AG09309 (cell line): ENCODE results near the gene TBC1D16.

Source experiments
- DNase-seq: peaks from one replicate; pipeline ENCODE4 v3.0.0-alpha.2; 2010; ENCODE audit warnings: low read depth
- H3K4me3 ChIP-seq: 2 replicates; pipeline ENCODE4 v1.5.1; 2011; ENCODE audit warnings: mild to moderate bottlenecking, low read depth, low read length, moderate library complexity; ENCODE audit not compliant: control insufficient read depth
- CTCF ChIP-seq: IDR thresholded peaks from 2 replicates; pipeline ENCODE4 v1.5.1; 2011; ENCODE audit warnings: mild to moderate bottlenecking, low read depth, low read length, inconsistent platforms; ENCODE audit not compliant: insufficient read depth, control insufficient read depth; ENCODE audit errors: missing control alignments

The TBC1D16 gene

GRCh38 chr17:80072410-80072809, 36.7 kb upstream of the TBC1D16 start:
- H3K4me3 ChIP-seq = no peak overlapping the region
- TF ChIP-seq CTCF = no peak
- no peak for DNase-seq

GRCh38 chr17:80071116-80071841, 35.6 kb upstream of the TBC1D16 start:
- peak overlapping the region; percentile 6 for H3K4me3 ChIP-seq
- TF ChIP-seq CTCF = no peak
- no peak for DNase-seq

GRCh38 chr17:80070375-80071115, 34.9 kb upstream of the TBC1D16 start:
- DNase-seq = no peak
- no peak for TF ChIP-seq CTCF
- H3K4me3 ChIP-seq = no peak overlapping the region

- no peak for DNase-seq
- no peak for TF ChIP-seq CTCF
- H3K4me3 ChIP-seq = no peak overlapping the region
Observed at GRCh38 chr17:80068301-80069222, 32.9 kb upstream of the TBC1D16 start.

- no peak overlapping the region for H3K4me3 ChIP-seq
- no peak for TF ChIP-seq CTCF
- DNase-seq = no peak
Observed at GRCh38 chr17:80067393-80067986, 31.8 kb upstream of the TBC1D16 start.
